ENCODE data around the gene WDR7. TPM values are rescaled to one million over a fixed set of nuclear protein-coding genes. Genes with fewer than 3 reads are reported as not detected.
A peak's percentile ranks its signal among the peaks of the same experiment; 100 is the strongest.

The WDR7 gene
- total RNA-seq, 1 donor from 2014 or later, result 43.0 TPM

GRCh38 chr18:56844556-56844955 is 193.4 kb downstream of the WDR7 start:
- ATAC-seq (no peak), DNase-seq (ENCODE audit: low spot score) (no peak)
- intact Hi-C loops (cut with DNase I), result no loop called here

DNA sequence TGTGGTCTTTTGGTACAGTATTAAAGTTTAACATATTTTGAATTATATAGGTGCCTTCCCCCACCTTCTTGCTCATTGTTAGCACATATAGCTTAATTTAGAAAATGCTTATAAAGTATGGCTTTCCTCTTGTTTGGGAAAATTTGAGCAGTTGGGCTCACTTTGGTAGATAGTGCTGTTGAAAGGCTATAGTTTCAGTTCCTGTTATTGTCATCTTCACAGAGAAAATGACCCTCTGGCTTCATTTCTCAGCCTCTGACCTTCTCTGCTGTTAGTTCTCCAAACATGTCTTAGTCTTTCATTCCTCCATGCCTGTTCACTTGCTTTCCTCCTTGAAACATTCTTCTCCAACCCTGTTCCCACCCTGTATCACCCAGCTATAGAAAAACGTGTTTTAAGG is 200.6 kb downstream of the WDR7 start:
- DNase-seq (ENCODE audit: low spot score) (no peak), ATAC-seq (no peak)
- intact Hi-C loops (cut with DNase I), result no loop called here

- ATAC-seq (no peak), DNase-seq (ENCODE audit: low spot score) (no peak)
- intact Hi-C loops (cut with DNase I), result no loop called here
These were observed 202.8 kb downstream of the WDR7 start for GRCh38 chr18:56853961-56854360.

DNA sequence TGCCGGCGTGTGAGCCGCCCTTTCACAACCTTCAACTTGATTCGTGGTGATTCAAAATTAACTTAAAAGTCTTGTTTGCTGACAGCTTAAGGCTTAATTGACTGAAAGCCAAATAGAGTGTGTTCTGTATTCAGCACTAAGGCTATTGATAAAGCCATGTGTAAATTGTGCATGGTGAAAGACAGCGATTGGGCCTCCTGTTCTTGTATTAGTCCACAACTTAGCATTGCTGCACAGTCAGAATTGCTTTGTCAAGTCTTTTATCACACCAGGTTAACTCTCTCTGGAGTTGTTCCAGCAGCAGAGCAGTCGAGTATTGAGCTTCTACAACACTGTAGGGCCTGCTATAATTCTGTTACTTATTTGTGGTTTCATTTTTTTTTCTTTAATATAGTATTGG is 210.1 kb downstream of the WDR7 start:
- ATAC-seq (no peak), DNase-seq (ENCODE audit: low spot score) (no peak)
- intact Hi-C loops (cut with DNase I), result no loop called here

DNA sequence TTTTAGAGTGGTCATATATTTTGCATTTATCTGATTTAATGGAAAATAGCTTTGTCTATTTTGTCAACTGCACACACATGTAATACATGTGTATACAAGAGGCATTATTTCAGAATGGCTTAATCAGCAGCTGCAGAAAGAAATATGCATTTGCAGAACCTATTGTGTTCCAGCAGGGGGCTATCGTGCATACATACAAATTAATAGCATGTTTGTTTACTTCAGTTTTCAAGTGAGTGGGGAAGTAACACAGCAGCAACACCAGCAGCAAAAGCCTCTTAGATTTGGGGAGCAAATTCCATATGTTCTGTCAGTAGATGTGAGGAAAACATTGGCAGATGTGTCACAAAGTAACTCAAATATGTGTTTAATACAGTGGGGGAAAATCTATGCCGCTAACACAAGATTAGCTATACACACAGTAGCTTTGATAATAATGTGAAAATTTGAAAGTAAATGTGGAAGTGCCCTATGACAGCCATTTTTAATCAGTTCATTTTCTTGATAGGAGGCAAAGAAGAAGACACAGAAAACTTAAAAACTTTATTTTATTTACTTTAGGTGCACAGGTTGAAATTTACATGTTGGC is 218.1 kb downstream of the WDR7 start:
- DNase-seq (ENCODE audit: low spot score) (no peak), ATAC-seq (no peak)
- intact Hi-C loops (cut with DNase I), result no loop called here

DNA sequence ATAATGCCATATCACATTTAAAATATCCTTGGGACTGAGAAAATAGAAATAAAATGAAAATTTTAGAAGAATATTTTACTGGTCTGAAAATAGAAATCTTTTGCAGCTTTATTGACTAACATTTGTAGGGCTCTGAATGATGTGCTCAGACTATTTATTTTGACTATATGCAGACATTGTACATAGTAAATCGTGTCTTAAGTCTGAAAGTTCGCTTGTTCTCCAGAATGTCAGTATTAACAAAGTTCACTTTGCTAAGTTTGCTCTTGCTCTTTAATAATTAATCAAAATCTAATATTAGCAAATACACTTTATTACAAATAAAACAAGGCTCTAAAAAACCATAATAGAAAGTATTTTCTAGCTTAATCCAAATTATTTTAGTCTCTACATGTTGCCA is 219.8 kb downstream of the WDR7 start:
- intact Hi-C loops (cut with DNase I), result no loop called here
- ATAC-seq, result no peak
- no peak for DNase-seq (ENCODE audit: low spot score)

DNA sequence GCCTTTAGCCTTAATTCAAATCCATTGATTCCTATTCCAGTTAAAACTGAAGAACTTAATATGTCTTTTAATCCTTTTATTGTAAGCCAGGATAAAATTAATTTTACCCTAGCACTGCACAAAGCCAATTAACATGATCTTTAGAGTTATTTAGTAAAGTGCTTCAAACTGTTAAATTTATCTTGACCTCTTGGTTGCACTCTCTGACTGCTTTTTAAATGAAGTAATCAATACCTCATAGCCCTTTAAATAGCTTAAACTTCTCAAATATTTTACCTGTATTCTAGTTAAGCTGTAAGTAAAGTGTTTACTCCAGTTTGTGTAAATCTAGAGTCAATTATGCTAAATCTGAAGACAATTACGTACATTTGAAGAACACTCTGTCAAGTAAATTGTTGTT is 221.0 kb downstream of the WDR7 start:
- intact Hi-C loops (cut with DNase I), result no loop called here
- ATAC-seq (no peak), DNase-seq (ENCODE audit: low spot score) (no peak)

GRCh38 chr18:56873441-56874140 is 222.4 kb downstream of the WDR7 start:
- DNase-seq (ENCODE audit: low spot score) (no peak), ATAC-seq (no peak)
- intact Hi-C loops (cut with DNase I), result no loop called here

DNA sequence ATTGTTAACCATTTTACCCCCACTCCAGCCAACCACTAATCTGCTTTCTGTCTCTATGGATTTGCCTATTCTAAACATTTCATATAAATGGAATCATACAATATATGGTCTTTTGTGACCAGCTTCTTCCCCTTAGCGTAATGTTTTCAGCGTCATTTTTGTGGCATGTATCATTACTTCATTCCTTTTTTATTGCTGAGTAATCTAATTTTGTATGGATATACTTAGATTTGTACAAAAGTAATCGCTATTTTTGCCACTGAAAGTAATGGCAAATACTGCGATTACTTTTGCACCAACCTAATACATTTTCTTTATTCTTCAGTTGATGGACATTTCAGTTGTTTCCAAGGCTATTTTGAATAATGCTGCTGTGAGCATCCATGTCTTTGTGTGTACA is 227.6 kb downstream of the WDR7 start:
- intact Hi-C loops (cut with DNase I), result no loop called here
- DNase-seq (ENCODE audit: low spot score) (no peak), ATAC-seq (no peak)

DNA sequence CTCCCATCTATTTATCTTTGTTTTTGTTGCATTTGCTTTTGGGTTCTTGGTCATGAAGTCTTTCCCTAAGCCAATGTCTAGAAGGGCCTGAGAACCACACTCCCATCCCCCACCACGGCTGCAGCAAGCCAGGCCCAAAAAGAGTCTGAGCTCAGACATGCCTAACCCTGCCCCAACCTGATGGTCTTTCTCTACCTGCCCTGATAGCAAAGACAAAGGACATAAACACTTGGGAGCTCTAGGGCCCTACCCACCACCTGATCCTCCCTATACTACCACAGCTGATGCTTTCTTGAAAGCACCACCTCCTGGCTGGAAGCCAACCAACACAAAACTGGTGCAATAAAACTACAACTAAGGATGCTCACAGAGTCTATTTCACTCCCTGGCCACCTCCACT is 233.4 kb downstream of the WDR7 start:
- ATAC-seq (no peak), DNase-seq (ENCODE audit: low spot score) (no peak)
- intact Hi-C loops (cut with DNase I), result no loop called here

GRCh38 chr18:56888978-56889377 is 237.8 kb downstream of the WDR7 start:
- intact Hi-C loops (cut with DNase I), result no loop called here
- no peak for DNase-seq (ENCODE audit: low spot score)
- ATAC-seq, result no peak

GRCh38 chr18:56889621-56890020 is 238.5 kb downstream of the WDR7 start:
- no peak for ATAC-seq
- intact Hi-C loops (cut with DNase I), result no loop called here

DNA sequence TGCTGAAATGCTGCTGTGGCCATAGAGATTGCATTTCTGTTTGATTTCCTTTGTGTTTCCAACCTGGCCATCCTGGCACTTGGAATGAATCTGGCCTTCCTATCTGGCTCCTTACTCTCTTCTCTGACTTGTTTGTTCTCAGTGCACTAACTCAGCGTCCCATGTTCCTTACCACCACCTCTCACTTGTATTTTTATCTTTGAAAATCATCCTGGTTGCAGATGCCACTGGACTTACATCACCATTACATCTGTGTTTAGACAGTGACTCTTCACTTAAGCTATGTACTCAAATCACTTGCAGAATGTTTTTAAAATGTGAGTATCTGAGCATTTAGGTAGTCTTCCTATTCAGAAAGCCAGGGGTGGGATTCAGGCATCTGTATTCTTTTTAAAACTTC is 239.5 kb downstream of the WDR7 start:
- ATAC-seq, result peak; percentile 55
- intact Hi-C loops (cut with DNase I), result no loop called here
- DNase-seq (ENCODE audit: low spot score), result no peak

More at GRCh38 chr18:56889621-56890020, 238.5 kb downstream of the WDR7 start:
- DNase-seq (ENCODE audit: low spot score), result no peak

DNA sequence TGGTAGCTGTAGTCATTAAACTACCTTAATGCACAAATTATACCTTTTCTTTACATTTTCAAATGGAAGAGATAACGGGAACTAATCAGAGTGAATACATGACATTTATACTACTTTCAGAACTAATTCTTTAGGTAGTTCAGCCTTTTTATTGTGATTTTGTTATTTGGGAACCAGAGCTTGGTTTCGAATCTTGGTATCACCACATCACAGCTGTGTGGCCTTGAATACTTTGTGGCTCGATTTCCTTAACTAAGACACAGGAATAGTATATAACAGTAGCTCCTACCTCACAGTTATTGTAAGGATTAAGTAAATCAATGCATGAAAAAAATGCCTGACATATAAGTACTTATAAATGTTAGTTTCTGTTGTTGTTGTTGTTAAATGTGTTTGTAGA is 240.0 kb downstream of the WDR7 start:
- DNase-seq (ENCODE audit: low spot score) (no peak), ATAC-seq (no peak)
- intact Hi-C loops (cut with DNase I), result no loop called here

GRCh38 chr18:56891870-56892269 is 240.7 kb downstream of the WDR7 start:
- DNase-seq (ENCODE audit: low spot score) (no peak), ATAC-seq (no peak)
- intact Hi-C loops (cut with DNase I), result no loop called here

- intact Hi-C loops (cut with DNase I), result no loop called here
- no peak for ATAC-seq
- no peak for DNase-seq (ENCODE audit: low spot score)
These were observed 246.0 kb downstream of the WDR7 start for GRCh38 chr18:56897122-56897521.

GRCh38 chr18:56899660-56900059 is 248.5 kb downstream of the WDR7 start:
- no peak for ATAC-seq
- intact Hi-C loops (cut with DNase I), result no loop called here
- DNase-seq (ENCODE audit: low spot score), result no peak

- no peak for ATAC-seq
- no peak for DNase-seq (ENCODE audit: low spot score)
- intact Hi-C loops (cut with DNase I), result no loop called here
These were observed 249.3 kb downstream of the WDR7 start for GRCh38 chr18:56900195-56901094.

DNA sequence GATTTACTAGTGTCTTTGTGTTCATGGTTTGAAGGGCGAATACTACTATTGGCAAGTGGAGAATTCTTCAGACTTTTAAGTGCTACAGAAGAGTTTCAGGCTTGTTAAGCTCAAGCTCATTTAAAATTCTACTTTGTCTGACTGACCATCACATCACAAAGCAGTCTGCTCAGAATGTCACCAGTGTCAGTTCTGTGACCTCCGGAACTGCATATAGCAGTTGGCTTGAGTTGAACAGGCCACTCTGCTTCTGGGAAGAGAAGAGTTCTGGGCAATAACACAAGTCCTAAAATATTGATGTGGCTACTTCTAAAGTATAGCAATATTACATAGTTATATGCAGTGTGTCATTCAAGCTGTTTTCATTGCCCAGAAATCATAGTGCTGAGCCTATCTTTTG is 250.8 kb downstream of the WDR7 start:
- ATAC-seq (no peak), DNase-seq (ENCODE audit: low spot score) (no peak)
- intact Hi-C loops (cut with DNase I), result no loop called here

DNA sequence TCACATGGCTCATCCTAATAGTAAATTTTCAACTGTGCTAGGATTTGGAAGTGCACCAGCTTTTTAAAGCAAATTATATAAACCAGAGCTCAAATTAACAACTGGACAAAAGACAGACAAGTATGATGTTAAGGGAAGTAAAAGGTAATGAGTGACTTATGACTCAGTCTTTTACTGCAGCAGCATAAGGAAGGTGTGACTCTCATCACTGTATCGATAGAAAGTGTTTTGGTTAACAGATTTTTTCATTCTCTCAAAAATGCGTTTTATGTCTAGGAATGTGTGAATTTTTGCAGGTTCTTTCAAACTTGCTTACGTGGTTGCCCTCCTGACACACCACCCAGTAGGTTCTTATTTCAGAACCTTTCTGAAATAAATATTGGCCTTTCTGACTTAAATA is 251.5 kb downstream of the WDR7 start:
- intact Hi-C loops (cut with DNase I), result no loop called here
- DNase-seq (ENCODE audit: low spot score), result no peak
- no peak for ATAC-seq

All from sciatic nerve (tissue), 2 donors.